Fibroblast of peridontal ligament (primary cell): ENCODE data around the gene DCC.

ENCODE experiments used
- DNase-seq: peaks from one replicate; pipeline ENCODE4 v3.0.0-alpha.2; 2010; ENCODE audit errors: extremely low read depth

DCC gene

GRCh38 chr18:52920665-52921064 lies 580.7 kb downstream of the DCC start:
- DNase-seq, result no peak

GRCh38 chr18:52933356-52933755 lies 593.4 kb downstream of the DCC start:
- no peak for DNase-seq

GRCh38 chr18:52936931-52937330 lies 596.9 kb downstream of the DCC start:
- peak; percentile 0 for DNase-seq

- no peak for DNase-seq
Measured at GRCh38 chr18:52937840-52938239, 597.8 kb downstream of the DCC start.

- no peak for DNase-seq
Measured at GRCh38 chr18:52945552-52945951, 605.6 kb downstream of the DCC start.

GRCh38 chr18:52948868-52949444 lies 609.0 kb downstream of the DCC start:
- no peak for DNase-seq

GRCh38 chr18:52950155-52950554 lies 610.2 kb downstream of the DCC start:
- no peak for DNase-seq

GRCh38 chr18:52953387-52953786 lies 613.4 kb downstream of the DCC start:
- DNase-seq, result no peak

- DNase-seq, result no peak
Measured at GRCh38 chr18:52963481-52963880, 623.5 kb downstream of the DCC start.

GRCh38 chr18:52970686-52971085 lies 630.7 kb downstream of the DCC start:
- DNase-seq, result no peak

GRCh38 chr18:52971097-52971496 lies 631.1 kb downstream of the DCC start:
- DNase-seq, result no peak

- no peak for DNase-seq
Measured at GRCh38 chr18:52979892-52980291, 639.9 kb downstream of the DCC start.

- no peak for DNase-seq
Measured at GRCh38 chr18:52991246-52991645, 651.2 kb downstream of the DCC start.

GRCh38 chr18:52992041-52992440 lies 652.0 kb downstream of the DCC start:
- DNase-seq, result no peak

- DNase-seq, result no peak
Measured at GRCh38 chr18:52995875-52996274, 655.9 kb downstream of the DCC start.

GRCh38 chr18:52999633-53000032 lies 659.6 kb downstream of the DCC start:
- DNase-seq, result no peak

- DNase-seq, result no peak
Measured at GRCh38 chr18:53004798-53005197, 664.8 kb downstream of the DCC start.

- DNase-seq, result no peak
Measured at GRCh38 chr18:53018791-53019190, 678.8 kb downstream of the DCC start.

GRCh38 chr18:53025247-53025646 lies 685.2 kb downstream of the DCC start:
- no peak for DNase-seq

- no peak for DNase-seq
Measured at GRCh38 chr18:53028565-53028964, 688.6 kb downstream of the DCC start.

- DNase-seq, result no peak
Measured at GRCh38 chr18:53033128-53033527, 693.1 kb downstream of the DCC start.

- no peak for DNase-seq
Measured at GRCh38 chr18:53038608-53039007, 698.6 kb downstream of the DCC start.

GRCh38 chr18:53040286-53040685 lies 700.3 kb downstream of the DCC start:
- no peak for DNase-seq

- DNase-seq, result no peak
Measured at GRCh38 chr18:53056064-53056463, 716.1 kb downstream of the DCC start.
